ENCODE results near the gene METTL22.

The METTL22 gene, protein sequence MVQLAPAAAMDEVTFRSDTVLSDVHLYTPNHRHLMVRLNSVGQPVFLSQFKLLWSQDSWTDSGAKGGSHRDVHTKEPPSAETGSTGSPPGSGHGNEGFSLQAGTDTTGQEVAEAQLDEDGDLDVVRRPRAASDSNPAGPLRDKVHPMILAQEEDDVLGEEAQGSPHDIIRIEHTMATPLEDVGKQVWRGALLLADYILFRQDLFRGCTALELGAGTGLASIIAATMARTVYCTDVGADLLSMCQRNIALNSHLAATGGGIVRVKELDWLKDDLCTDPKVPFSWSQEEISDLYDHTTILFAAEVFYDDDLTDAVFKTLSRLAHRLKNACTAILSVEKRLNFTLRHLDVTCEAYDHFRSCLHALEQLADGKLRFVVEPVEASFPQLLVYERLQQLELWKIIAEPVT

DNA sequence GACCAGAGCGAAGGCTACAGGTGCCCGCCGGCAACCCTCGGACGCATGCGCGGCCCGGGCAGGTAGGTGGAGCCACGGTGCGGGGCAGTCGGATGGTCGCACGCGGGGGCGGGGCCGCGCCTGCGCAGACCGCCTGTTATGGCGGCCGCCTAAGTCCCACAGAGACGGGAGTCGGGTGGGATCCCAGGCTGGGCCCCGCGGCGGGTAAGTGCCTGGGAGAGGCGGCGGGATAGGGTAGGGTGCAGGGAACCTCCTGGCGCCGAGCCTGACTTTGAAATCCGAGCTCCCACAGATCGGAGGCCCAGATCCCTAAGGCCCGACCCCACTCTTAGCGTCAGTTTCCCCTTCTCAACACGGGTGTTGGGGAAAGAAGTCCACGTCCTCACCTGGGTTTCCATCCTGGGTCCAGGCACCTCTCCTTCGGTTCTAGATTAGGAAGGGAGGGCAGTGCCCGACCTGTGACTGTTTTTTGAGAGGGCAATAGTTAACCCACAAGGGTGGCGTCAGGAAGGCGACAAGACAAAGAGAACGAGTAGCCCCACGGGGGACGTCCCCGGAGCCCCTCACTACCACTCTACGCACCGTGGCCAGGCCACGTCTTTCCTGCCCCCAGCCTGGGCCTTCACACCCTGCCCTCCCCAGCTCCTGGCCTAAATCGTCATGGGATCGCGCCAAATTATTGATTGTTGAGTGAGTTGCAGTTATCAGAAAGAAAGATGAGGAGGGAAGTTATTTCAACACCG is at the start of gene METTL22:
Gene METTL22, plus strand, starts transcription at position 127 of the 743 bp plus-strand sequence. CDS start 3,968 bp downstream, outside the sequence.
- DNase-seq = peak; percentile 93

DNA sequence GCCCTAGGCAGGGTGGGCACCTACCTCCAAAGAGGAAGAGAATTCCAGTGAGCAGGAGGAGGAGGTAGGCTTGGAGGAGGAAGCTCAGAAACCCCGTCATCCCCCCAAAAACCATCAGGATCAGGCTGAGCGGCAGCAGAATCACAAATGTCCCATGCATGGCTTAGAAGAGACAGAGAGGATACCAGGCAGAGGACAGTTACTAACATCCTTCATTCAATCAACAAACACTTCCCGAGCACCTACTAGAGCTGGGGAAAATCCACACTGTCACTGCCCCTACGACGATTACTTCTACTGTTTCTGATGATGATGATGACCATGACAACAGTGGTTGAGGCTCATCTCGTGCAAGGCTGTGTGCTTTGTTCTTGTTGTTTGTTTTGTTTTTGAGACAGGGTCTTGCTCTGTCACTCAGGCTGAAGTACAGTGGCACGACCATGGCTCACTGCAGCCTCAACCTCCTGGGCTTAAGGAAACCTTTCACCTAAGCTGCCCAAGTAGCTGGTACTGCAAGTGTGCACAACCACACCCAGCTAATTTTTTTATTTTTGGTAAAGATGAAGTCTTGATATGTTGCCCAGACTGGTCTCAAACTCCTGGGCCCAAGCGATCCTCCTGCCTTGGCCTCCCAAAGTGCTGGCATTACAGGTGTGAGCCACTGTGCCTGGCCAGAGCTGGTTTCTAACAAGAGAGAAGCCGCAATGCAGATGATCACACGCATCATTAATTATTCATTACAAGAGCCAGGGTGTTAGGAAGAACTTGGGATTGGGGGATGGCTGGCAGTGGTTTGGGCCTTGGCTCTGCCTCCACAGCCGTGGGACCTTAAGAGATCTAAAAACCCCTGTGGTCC is 49.2 kb upstream of the METTL22 start:
- no peak for DNase-seq

DNA sequence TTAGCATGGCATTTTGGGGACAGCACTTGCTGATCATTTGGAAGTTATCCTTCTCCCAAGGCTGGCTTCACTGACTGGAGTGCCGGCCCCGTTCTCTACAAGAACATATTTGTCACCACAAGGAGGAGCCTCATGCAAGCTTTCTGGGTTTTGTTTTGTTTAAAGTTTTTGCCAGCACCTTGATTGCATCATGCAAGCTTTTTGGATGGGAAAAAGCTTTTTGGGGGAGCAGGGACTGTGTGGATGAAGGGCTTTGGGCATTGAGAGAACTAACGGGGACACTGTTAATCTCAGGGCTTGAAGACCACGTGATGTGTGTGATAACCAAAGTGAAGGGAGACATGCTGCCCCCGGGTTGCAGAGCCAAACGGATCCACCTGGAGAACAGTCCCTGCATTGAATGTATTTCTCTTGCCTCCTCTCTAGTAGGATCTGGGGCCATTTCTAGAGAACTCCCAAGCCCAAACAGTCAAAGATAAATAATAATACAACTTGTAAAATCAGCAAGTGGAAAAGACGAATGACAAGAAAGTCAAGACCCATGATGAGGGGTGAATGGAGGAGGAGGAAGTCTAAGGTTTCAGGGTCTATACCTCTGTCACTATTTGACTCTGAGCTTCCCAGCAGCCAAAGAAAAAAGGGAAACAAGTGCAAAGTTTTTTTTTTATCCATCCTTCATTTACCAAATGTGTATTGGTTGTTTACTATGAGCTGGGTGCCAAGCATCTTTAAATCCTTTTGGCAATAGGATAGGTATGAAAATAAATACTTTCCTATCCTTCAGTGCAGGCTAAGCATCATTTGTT is 48.4 kb upstream of the METTL22 start:
- peak; percentile 53 for DNase-seq

DNA sequence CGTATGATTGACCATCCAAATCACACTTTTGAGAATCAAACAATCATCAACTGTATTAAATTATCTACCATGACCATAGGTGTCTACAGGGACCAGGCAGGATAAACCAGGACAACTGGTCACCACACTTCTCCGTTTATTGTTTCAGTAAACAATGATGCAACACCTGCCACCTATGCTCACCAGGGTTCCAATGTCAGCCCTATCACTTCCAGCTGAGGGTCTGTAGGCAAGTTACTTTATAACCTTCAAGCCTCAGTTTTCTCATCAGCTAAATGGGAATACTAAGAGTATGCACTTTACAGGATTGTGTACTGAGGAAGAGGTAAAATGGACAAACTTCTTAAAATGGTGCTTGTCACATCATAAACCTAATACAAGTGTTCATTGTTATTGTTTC is 46.1 kb upstream of the METTL22 start:
- no peak for DNase-seq

DNA sequence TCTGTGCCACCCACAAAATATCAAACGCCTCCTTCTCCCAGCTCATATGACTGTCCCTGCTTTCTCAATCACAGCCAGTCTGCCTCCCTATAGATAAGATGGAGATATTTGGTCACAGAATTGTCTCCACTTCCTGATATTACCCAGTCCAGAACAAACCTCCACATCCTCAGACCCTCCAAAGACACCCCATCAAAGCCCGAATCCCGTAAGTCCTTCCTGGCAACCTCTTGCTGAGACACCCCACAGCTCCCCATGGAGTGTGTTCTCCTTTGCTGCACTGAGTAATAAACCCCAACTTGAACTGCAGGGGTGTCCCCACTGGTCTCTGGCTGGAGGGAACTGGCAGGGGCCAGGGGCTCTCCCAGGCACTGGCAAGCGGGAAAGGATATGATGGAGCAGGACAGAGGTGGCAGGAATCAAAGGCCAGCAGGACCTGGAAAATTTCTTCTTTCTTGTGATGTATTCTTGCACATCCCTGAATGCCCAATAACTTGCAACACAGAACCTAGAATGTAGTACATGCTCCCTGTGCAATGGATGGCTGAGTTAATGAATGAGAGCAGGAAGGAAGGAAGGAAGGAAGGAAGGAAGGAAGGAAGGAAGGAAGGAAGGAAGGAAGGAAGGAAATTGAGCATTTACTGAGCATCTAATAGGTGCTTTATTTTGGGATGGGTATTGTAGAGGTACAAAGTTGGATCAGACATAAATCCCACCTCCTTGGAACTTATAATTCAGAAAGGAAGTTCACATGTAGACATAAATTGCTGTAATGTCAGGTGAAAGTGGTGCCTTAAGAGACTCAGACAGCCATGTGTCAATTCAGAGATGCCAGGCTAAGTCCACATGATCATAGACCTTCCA is 45.1 kb upstream of the METTL22 start:
- no peak for DNase-seq

DNA sequence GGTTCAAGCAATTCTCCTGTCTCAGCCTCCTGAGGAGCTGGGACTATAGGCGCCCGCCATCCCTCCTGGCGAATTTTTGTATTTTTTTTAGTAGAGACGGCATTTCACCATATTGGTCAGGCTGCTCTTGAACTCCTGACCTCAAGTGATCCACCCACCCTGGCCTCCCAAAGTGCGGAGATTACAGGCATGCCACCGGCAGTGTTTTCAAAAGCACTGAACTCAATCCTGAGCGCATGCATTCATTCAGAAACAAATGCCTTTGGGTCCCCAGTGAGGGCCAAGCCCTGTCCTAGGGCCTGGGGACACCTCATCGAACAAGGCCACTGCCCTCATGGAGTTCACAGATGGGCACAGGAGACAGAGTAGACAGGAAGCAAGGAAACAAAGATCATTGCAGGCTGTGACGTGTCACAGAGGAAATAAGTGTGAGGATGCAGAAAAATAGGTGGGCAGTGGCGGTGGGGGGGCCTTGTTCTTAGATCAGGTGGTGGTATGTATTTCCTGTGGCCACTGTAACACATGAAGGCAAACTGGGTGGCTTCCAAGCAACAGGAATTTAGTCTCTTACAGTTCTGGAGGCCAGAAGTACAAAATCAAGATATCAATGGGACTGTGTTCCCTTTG is 43.7 kb upstream of the METTL22 start:
- DNase-seq = no peak

DNA sequence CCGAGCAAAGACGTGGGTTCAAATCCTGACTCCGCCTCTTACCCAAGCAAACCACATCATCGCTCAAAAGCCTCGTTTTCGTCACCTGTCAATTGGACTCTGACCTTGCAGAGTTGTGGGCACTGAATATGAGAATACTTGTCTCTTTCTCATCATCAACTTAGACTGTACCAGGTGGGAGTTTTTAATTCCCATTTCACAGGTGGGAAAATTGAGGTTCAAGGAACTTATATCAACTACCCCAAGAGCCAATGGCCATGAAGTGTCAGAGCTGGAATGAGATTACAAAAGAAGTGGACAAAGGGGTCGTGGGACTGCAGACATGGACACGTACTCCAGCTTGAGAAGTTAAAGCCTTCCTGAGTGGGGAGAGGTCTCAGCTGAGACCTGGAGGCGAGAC is 41.9 kb upstream of the METTL22 start:
- no peak for DNase-seq

DNA sequence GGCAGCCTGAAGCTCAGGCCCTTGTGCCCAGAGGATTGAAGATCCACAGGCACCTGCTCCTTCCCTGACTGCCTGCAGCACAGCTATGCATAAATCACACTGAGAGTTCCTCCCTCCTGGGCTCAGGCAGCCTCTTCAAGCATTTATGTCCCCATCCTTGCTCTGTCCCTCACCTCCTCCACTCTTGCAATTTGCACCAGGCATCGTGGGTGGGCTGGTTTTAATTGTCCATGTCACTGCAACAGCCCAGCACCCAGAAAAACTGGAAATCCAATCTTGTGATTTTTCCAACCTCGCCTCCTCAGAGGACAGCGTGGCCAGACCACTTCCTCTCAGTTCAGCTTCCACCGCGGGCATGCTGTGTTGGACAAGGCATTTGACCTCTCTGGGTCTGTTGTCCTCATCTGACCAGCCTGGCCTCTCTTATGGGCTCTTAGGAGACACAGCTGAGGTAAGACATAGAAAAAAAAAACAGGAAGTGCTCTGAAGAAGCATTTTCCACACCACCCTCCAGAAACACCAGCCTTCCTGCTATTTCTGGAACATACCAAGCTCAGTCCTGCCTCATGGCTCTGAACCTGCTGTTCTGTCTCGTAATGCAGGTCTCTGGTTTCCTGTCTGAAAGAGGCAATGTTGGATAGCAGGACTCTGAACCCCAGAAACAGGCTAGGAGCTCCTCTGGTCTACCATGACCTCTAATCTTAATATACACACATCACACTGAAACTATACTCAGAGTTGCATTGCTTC is 39.5 kb upstream of the METTL22 start:
- DNase-seq = no peak

DNA sequence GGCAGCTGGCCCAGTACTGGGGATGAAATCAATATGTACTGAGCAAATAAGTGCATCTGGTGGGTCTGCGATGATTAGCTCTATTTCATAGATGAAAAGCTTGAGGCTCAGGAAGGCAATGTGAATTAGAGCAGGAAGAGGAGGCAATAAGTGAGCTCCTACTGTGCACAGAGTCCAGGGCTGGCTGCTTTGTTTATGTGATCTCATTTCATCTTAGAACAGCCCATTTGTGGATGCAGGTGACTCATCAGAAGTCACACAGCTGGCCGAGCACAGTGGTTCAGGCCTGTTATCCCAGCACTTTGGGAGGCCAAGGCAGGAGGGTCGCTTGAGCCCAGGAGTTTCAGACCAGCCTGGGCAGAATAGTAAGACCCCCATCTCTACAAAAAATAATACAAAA is 38.3 kb upstream of the METTL22 start:
- no peak for DNase-seq

DNA sequence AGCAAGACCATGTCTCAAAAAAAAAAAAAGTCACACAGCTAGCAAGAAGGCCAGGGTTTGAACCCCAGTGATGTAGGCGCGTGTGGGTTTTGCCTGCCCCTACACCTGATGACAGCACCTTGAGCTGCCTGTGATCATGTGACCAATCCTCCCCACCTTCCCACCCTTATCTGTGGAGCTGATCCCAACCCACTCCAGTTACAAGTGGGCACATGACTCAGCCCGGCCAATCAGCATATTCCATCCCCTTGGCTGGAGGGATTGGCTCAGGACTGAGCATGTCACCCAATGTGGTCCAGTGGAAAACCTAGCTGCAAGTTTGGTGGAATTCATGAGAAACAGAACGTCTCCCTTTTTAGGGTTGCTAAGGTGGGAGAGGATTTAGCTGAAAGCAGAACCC is 37.8 kb upstream of the METTL22 start:
- DNase-seq = no peak

DNA sequence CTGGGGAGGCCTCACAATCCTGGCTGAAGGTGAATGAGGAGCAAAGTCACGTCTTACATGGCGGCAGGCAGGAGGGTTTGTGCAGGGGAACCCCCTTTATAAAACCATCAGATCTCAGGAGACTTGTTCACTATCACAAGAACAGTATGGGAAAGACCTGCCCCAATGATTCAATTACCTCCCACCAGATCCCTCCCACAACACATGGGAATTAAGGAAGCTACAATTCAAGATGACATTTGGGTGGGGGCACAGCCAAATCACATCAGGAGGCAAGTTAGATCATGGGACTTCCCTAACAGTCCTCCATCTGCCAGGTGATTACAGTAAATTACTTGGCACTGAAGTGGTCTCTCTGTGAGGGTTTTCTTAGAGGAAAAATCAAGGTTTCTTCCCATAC is 36.5 kb upstream of the METTL22 start:
- DNase-seq = no peak

DNA sequence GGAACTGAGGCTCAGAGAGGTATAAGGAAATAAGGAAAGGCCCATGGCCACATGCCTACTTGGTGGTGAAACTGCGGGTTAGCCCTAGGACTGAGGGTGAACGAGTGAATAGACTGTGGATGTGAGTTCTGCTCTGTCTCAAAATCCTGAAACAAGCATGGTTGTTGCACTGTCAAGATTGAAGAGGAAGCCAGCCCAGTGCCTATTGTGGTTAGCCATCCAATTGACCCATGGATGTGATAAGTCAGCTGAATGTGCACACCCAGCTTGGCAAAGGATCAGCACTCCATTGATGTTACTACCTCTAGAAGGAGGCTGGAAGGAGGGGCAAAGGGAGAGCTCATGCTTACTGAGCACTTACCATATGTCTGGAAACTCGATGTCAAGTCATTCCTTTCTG is 35.6 kb upstream of the METTL22 start:
- no peak for DNase-seq

DNA sequence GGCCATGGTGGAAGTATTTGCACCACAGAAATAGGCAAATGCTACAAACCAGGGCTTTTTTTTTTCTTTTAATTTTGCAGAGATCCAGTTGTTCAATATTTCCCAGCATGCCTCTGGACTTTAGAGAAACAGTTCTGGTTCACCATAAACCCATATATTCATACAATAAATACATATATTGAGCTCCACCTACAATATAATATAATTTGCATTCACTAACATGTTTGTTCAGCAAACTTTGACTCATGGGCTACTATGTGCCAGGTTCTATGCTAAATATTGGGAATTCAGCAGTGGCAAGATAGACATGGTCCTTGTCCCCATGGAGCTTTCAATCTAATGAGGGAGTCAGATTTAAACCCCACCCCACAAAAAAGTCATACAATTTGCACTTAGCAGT is 34.4 kb upstream of the METTL22 start:
- no peak for DNase-seq

DNA sequence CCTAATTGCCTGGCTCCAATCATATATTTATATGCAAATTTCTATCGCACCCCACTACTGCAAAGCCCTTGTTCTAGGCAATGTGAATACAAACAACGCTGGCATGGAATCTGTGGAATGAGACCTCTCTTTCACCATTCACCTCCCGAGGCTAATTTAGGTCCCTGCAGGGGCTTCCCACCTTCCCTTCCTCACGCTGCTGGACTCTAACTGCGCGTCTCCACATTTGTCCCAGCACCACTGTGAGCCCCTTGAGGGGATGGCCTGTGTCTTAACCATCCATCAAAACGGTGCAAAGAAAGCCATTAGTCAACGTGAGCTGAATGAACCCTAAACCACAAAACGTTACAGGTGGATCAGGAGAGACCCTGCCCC is 32.8 kb upstream of the METTL22 start:
- no peak for DNase-seq

DNA sequence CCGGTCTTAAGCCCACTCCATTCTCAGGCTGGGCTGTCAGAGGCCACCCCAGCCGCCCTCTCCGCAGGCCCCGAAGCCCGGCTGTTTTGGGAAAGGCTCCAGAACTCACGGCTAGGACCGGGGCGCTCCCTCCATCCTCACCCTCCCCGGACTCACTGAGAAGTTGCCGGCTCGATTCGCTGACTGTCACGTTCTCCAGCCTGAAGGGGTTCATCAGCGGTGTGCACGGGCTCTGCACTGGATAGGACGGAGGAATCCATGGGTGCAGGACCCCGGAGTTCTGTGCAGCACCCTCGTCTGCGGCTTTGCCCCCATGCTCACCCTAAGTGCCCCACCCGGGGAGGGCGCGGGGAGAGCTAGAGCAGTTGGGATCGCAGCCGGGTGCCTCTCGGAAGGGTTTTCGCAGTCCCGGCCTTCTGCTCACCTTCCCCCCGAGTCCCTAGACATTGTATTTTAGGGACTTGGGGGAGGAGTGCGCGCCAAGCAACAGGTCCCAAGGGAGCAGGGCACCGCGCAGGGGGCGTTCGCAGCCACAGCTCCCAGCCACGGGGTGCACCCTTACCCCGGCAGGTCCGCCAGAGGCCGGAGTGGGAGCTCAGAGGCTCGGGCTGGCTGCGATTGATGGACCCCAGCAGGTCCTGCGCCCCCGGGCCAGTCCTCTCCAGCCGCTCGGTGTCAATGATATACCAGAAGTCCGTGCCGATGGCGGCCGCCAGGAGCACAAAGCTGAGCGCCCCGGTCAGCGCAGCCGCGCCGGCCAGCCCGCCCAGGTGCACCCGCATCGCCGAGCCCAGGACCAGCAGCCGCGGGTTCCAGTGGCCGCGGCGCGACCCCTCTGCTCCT is 32.2 kb upstream of the METTL22 start:
- DNase-seq = no peak

DNA sequence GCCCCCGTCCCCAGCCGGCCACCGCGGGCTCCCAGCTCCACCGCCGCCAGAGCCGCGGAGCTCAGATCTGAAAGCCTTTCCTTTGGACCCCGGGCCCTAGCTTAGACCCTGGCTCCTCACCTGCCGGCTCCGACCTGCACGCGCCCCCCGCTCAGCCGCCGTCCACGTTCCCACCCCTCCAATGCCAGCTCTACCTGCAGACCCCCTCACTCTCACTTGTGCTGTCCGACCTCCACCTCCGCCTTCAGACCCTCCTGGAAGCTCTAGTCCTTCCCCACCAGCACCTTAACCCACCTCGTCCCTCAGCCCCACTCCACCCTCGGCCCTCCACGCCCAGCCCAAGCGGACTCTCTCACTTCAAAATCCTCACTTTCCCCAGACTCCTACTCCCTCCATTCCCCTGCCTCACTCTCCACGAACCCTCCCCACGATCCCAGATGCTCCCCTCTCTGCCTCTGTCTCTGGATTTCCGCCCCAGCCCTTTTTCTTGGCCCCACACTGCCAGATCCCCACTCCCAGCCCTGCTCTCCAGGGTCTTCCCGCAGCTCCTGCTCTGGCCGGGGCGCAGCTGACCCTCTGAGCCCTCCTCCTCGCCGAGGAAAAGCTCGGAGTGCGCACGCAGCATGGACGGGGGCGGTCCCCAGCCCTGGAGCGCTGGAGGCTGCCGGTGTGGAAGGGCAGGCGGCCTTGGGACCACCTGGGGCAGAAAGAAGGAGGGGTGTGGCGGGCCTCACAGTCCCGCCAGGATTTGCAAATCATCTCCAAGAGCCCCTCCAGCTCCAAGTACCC is 31.4 kb upstream of the METTL22 start, which contains the start of gene TMEM114:
Gene TMEM114, minus strand, starts transcription at position 612 of the 789 bp plus-strand sequence. CDS start 673 bp downstream, outside the sequence.
- DNase-seq = no peak

DNA sequence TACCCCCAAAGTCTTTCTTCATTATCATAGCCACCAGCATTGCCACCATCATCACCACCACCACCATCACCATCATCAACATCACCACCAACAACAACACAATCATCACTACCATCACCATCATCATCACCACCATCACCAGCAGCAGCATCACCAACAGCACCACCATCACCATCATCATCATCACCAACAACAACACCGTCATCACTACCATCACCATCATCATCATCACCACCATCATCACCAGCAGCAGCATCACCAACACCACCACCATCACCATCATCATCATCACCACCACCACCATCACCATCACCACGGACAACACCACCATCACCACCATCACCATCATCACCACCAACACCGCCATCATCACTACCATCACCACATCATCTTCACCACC is 30.7 kb upstream of the METTL22 start:
- no peak for DNase-seq

DNA sequence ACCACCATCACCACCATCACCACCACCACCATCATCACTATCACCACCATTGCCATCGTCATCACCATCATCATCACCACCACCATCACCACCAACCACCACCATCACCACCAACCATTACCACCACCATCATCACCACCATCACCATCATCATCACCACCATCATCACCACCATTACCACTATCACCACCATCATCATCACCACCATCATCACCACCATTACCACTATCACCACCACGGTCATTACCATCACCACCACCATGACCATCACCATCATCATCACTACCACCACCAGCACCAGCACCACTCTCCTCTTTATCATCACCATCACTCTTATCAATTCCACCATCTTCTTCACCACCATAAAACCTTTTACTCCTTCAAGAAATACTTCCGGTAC is 30.0 kb upstream of the METTL22 start:
- DNase-seq = no peak
